DND-41 (cell line): ENCODE data around the gene PLXNA4.

Experiments used
- EZH2 ChIP-seq: IDR thresholded peaks from 3 replicates; pipeline ENCODE4 v1.6.1; 2012; ENCODE audit warnings: borderline replicate concordance, low read depth, mild to moderate bottlenecking, moderate library complexity, low read length, inconsistent platforms; ENCODE audit not compliant: severe bottlenecking
- TF ChIP-seq, protein P1 (sequence below): IDR thresholded peaks from 2 replicates; pipeline ENCODE4 v1.5.1; 2012; ENCODE audit warnings: borderline replicate concordance, low read length, moderate library complexity, mild to moderate bottlenecking; ENCODE audit not compliant: poor library complexity, severe bottlenecking; ENCODE audit errors: extremely low read depth

DNA sequence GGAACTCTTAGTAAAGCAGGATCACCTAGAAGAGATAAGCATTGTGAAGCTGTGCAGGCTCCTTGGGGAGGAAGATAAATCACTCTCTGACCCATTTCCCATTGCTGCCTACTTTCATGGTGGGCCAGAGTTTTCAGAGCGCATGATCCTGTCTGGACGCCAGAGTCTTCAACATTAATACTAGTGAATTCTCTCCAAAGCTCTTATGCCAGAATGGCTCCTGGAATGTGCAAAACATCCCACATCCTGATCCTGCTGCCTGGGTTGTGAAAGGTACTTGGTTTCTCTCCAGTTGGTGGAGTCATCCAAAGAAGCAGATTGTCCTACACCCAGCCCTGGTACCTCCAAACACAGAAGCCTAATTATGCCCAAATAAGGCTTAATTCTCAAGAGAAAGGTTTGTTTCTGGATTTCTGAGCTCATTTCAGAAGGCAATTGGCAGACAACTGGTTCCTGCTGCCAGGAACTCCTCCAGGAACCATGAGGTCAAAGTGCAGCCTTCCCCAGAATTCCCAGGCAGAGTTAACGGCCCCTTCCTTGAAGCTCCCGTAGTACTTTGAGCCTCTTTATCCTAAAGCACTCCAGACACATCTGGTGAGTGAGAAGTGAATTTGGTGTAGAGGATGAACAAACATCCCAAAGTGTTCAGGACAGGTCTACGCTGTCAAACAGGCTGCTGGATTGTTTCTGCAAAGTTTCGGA lies 495.2 kb downstream of the PLXNA4 start:
- TF ChIP-seq, protein P1, sequence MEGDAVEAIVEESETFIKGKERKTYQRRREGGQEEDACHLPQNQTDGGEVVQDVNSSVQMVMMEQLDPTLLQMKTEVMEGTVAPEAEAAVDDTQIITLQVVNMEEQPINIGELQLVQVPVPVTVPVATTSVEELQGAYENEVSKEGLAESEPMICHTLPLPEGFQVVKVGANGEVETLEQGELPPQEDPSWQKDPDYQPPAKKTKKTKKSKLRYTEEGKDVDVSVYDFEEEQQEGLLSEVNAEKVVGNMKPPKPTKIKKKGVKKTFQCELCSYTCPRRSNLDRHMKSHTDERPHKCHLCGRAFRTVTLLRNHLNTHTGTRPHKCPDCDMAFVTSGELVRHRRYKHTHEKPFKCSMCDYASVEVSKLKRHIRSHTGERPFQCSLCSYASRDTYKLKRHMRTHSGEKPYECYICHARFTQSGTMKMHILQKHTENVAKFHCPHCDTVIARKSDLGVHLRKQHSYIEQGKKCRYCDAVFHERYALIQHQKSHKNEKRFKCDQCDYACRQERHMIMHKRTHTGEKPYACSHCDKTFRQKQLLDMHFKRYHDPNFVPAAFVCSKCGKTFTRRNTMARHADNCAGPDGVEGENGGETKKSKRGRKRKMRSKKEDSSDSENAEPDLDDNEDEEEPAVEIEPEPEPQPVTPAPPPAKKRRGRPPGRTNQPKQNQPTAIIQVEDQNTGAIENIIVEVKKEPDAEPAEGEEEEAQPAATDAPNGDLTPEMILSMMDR: no peak
- TF ChIP-seq EZH2: no peak
